DMS114 treated with DMSO at 0.1 percent for 48 hours (cell line): ENCODE data around the gene SH3PXD2B.

Experiments
- DNase-seq: peaks from one replicate; lab custom pipeline; 2025; ENCODE audit not compliant: unreplicated experiment; lab: John Stamatoyannopoulos, UW

Gene SH3PXD2B

DNA sequence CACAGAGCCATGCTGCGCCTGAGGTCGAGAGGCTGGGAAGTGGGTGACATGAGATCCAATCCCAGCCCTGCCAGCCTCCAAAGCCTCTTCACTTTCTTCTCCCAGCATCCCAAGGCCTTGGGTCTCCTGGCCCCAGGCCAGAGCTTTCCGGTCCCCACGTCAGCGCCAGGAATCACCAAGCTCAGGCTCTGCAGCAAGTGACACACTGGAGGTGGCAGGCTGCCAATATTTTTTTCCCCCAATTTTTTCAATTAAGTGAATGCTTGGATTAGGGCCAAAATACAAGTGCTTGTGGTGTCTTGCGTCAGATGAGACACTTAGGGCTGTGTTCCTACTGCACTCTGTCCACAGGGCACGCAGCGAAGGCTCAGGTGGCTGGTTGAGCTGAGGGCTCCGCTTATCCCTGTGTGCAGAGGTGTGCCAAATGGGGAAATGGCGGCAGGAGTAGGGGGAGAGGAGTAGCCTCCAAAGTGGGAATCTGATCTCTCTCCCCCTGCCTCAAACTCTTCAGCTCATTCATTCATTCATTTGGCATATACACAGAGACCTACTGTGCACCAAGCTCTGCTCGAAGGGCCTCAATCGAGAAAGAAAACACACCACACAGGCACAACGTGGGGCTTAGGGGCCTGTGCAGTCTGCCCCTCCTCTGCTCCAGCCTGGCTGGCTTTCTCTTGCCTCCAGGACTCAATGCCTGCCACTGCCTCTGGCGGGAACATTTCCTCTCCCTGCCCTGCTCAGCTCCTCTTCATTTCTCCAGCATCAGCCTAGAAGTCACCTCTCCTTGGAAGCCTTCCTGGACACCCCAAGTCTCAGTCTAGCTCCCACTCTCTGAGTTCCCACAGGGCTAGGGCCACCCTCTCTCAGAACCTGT lies 16.6 kb downstream of the SH3PXD2B start:
- DNase-seq: no peak

GRCh38 chr5:172436879-172437369 lies 17.4 kb downstream of the SH3PXD2B start:
- no peak for DNase-seq

DNA sequence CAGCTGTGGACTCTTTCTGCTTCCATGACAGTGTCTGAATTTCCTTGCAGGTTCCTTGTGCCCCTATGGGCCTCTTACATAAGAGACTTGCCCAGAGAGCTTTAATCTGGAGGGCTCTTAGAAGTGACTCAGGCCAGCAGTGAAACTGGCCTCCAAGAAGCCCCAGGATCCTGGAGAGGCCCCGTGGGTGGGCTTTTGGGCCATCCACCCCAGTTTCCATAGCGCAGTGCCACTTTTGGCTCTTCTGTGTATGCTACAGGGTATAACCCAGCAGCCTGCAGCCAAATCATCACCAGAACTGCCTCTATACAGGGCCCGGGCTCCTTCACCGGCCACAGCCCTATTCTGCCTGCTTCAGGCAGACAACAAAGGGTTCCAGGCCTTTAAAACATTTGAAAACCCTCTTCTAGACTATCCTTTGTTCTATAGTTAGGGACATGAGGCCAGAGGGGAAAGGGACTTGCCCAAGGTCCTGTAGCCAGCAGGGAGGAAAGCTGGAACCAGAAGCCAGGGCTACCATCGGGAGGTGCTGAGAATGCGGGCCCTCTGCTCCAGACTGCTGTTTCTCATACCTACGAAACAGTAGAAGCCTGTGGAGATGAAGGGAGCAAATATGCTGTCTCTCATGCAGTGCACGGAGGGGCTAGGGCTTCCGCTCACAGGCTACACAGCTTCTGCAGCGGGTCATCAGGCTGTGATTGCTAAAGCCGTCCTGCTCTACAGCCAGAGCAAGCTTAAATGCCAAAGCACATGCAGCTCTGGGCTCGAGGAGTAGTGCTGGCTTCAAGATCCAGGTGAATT lies 18.0 kb downstream of the SH3PXD2B start:
- DNase-seq: no peak

- DNase-seq: no peak
Observed at GRCh38 chr5:172435362-172436077, 18.8 kb downstream of the SH3PXD2B start.

DNA sequence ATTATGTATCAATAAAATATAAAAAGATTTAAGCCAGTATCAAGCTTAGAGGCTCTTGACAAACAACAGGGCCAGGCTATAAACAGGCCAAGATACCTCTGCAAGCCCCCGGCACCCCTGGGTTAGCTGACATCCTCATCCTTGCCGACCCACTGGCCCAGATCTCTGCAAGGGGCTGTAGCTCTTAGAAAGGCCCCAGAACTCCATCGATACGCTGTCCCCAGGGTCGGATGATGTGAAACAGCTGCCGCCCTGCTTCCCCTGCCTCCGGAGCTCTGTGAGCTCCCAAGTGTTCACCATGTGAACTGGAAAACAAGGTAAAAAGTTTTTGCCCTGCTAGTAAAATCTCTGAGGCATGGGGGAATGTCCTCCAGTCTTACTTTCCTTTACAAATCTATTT lies 20.1 kb downstream of the SH3PXD2B start:
- DNase-seq: no peak

DNA sequence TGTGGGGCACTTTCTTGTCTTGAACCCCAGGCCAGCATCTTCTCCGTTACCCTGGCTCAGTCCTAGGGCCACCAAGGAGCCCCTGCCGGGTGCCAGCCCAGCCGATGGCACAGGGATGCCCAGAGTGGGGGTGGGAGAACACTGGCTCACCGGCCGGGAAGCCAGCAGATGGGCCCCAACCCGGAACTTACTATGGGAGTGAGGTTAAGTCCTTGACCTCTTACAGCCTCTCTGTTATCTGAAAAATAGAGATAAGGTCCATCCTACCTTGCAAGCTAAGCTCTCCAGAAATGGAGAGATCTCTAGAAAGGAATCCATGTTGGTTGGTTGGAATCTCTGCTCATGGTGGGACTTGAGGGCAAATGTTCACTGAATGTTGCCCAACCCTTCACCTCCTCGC lies 20.8 kb downstream of the SH3PXD2B start:
- DNase-seq: no peak

DNA sequence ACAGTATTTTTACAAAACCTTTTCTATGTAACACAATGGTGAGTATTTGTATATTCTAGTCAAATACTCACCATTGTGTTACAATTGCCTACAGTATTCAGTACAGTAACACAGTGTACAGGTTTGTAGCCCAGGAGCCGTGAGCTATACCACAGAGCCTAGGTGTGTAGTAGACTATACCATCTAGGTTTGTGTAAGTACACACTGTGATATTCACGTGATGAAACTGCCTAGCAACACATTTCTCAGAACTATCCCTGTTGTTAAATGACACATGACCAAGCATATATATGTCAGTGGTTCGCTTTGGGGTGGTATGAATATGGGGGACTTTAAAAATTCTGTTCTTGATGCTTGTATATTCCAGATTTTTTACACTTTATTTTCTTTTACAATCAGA lies 21.3 kb downstream of the SH3PXD2B start:
- DNase-seq: no peak

DNA sequence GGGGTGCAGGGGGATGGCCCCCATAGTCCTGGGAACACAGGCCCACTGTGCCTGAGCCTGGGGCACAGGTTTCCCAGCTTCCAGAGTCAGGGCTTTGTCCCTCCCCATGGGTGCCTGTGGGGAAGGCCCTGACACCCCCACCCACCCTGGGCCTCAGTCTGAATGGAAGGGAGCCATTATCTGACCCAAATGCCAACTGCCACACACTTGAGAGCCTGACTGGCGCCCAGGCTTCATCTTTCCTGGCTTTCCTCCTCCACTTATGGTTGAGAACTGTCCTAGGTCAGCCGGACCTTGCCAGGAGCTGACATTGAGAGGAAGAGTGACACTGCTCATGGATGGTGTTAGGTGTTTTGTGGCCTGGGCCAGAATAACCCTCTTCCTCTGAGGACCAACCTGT lies 24.0 kb downstream of the SH3PXD2B start:
- no peak for DNase-seq

GRCh38 chr5:172429201-172429940 lies 25.0 kb downstream of the SH3PXD2B start:
- DNase-seq: no peak

- no peak for DNase-seq
Observed at GRCh38 chr5:172428224-172429166, 25.8 kb downstream of the SH3PXD2B start.

GRCh38 chr5:172427202-172427601 lies 27.1 kb downstream of the SH3PXD2B start:
- DNase-seq: no peak

GRCh38 chr5:172426086-172426485 lies 28.2 kb downstream of the SH3PXD2B start:
- DNase-seq: no peak

DNA sequence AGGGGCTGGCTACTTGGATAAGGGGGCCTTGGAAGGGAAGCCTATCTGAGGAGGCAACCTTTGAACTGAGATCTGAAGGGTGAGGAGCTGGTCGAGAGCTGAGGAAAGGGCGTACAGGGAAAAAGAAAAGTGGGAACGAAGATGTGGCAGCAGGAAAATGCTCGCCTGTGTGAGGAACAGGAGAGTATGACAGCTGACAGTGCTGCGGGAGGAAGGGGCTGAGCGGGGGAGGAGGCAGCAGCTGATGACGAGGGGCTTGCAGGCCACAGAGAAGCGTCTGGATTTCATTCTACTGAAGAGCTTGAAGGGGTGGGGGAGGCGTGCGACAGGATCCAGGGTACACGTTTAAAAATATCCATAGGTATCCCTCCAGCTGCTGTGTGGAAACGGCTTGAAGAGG lies 28.9 kb downstream of the SH3PXD2B start:
- no peak for DNase-seq

- no peak for DNase-seq
Observed at GRCh38 chr5:172424808-172425207, 29.5 kb downstream of the SH3PXD2B start.

DNA sequence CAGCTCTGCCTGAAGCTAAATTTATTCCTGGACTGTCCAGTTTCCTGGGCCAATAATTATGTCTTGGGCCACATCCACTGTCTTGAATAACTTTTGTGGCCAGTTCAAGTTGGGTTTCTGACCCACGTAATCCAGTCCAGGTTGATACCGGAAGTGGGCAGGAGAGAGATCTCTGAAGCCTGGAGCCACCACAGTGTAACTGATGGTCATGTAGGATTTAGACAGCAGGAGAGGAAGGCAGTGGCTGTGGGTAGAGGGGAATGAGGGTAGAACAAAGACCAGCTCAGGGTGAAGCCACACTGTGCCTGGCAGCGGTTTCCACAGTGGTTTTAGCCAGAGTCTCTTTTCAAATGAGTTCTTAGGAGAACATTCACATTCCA lies 30.2 kb downstream of the SH3PXD2B start:
- DNase-seq: no peak

GRCh38 chr5:172423379-172424110 lies 30.8 kb downstream of the SH3PXD2B start:
- no peak for DNase-seq

DNA sequence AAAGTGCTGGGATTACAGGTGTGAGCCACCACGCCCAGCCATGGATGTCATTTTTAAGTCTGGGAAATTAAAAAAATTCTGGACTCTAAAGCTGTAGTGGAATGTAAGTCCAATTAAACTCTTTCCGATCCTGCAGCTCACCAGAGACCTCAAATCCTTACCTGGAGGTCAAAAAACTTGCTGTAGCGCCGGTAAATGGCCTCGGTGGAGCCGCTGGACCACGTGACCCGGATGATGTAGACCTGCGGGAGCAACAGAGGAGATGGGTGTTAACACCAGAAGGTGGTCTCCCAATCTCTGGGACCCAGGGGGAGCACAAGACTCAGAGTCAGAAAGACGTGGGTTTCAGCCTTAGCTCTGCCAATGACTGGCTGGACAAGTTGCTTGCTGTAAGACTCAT lies 32.1 kb downstream of the SH3PXD2B start:
- DNase-seq: no peak

DNA sequence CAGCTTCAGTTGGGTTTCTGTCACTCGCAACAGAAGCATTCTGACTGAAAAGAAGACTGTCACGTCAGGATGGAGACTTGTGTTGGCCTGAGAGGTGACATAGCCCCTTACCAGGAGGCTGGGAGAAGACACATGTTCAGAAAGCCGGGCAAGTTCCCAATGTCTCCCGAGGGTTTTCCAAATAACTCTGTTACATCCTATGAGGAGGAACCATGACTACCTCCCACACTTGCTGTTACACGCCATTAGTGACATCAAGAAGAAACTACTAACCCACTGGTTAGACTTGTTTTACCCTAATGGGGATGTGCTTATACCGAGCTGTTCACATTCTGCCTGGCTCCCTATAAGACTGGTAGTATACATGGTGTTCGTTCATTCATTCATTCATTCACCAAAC lies 33.3 kb downstream of the SH3PXD2B start:
- DNase-seq: no peak
